ENCODE results near the gene MRPS24.

The MRPS24 gene

DNA sequence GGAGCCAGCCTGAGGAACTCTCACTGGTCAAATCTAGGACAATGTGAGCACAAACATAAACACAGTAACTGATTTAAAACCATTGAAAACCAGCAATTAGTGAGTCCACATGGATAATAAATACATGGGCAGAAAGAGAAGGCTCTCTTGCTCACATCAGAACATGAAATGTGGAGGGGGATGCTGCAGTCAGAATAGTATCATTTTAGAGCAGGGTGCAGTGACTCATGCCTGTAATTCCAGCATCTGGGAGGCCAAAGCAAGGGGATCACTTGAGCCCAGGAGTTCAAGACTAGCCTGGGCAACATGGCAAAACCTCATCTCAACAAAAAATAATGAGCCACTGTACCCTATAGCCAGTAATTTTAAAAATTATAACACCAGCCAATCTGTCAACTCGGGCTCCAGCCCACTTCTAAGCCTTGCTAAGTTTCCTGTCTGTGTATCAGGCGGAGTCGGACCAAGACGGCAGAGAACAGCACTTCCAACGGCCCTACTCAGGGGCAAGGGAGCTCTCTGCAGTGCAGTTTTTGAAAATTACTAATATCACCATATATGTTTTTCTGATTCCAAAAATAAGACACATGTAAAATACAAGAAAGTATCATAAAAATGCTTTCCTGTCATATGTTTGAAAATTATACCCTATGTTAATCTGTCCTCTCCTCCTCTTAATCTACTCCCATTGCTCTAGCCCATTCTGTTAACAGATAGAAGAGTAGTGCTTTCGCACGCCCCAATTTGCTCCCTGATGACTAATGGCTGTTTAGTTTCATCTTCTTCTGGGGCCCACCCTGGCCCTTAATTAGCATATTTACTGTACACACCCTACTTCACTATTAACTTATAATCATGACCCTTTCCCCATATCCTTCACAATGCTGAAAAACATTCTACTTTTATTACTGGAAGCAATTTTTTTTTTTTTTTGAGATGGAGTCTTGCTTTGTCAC lies 20.0 kb upstream of the MRPS24 start:
- TF ChIP-seq, protein P1, sequence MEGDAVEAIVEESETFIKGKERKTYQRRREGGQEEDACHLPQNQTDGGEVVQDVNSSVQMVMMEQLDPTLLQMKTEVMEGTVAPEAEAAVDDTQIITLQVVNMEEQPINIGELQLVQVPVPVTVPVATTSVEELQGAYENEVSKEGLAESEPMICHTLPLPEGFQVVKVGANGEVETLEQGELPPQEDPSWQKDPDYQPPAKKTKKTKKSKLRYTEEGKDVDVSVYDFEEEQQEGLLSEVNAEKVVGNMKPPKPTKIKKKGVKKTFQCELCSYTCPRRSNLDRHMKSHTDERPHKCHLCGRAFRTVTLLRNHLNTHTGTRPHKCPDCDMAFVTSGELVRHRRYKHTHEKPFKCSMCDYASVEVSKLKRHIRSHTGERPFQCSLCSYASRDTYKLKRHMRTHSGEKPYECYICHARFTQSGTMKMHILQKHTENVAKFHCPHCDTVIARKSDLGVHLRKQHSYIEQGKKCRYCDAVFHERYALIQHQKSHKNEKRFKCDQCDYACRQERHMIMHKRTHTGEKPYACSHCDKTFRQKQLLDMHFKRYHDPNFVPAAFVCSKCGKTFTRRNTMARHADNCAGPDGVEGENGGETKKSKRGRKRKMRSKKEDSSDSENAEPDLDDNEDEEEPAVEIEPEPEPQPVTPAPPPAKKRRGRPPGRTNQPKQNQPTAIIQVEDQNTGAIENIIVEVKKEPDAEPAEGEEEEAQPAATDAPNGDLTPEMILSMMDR (IDR thresholded peaks at IDR 0.05; ENCODE audit: borderline replicate concordance, insufficient read depth, low read depth, low read length), result no peak
- no peak overlapping the region for H3K4me3 ChIP-seq (ENCODE audit: low read depth, low read length)

DNA sequence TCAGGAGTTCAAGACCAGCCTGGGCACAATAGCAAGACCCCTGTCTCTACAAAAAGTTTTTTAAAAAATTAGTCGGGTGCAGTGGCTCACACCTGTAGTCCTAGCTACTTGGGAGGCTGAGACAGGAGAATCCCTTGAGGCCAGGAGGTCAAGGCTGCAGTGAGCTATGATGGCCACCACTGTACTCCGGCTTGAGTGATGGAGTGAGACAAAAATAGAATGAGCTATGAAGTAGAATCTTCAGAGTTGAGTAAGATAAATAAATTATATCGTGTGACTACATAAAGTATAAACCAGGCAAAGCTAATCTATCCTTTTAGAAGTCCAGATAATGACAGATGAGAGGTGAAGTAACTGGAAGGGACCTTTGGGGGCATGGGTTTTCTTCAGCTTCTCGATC lies 15.3 kb upstream of the MRPS24 start:
- TF ChIP-seq, protein P1 (IDR thresholded peaks at IDR 0.05; ENCODE audit: borderline replicate concordance, insufficient read depth, low read depth, low read length), result no peak
- H3K4me3 ChIP-seq (ENCODE audit: low read depth, low read length), result no peak overlapping the region

DNA sequence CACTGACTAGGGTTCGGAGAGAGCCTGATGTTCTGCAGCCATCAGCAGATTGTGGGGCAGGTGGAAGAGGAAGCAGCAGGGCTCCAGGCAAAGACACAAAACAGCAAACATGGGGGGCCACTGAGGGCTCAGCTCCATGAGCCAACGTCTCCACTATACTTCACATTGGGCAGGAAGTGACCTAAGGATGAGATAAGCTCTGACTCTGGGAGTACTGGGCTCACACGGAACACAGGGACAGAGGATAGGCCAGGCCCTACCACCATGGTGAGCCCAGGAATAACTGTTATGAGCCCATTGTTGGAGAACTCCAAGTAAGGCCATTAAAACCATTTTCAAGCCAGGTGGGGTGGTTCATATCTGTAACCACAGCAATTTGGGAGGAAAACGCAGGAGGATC lies 14.9 kb upstream of the MRPS24 start:
- H3K4me3 ChIP-seq (ENCODE audit: low read depth, low read length), result no peak overlapping the region
- TF ChIP-seq, protein P1 (IDR thresholded peaks at IDR 0.05; ENCODE audit: borderline replicate concordance, insufficient read depth, low read depth, low read length), result no peak

DNA sequence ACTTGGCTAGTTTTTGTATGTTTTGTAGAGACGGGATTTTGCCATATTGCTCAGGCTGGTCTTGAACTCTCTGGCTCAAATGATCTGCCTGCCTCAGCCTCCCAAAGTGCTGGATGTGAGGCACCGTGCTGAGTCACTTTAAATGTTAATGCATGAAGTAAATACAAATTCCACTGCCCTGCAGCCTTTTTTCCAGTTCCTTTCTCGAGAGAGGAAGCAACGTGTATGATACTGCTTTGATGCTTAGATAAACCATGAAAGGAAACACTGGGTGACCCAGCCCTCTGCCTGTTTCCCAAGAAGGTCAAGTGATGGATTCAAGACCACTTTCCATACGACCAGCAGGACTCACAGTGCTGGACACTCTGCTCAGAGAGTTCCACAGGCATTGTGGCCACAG lies 11.3 kb upstream of the MRPS24 start:
- TF ChIP-seq, protein P1 (IDR thresholded peaks at IDR 0.05; ENCODE audit: borderline replicate concordance, insufficient read depth, low read depth, low read length), result no peak

DNA sequence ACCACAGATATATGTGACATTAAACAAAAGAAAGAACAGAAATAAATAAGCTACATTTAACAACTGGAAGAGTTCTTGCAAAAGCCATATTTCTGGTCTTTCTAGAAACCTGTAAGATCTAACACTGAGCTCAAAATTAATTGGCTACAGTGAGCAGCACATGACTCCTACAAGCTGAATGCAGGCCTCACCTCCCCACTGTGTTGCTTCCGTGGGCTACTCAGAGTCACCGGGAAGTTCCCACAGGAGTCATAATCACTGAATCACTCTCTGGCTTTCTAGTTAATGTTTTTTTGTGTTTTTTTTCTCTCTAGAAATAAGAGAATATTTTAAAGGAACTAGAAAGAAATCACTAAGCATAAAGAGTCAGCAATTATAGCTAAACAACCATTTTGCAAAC lies 10.2 kb upstream of the MRPS24 start:
- TF ChIP-seq, protein P1 (IDR thresholded peaks at IDR 0.05; ENCODE audit: borderline replicate concordance, insufficient read depth, low read depth, low read length), result no peak
- no peak overlapping the region for H3K4me3 ChIP-seq (ENCODE audit: low read depth, low read length)

More for the DNA sequence above, 11.3 kb upstream of the MRPS24 start:
- H3K4me3 ChIP-seq (ENCODE audit: low read depth, low read length), result no peak overlapping the region

DNA sequence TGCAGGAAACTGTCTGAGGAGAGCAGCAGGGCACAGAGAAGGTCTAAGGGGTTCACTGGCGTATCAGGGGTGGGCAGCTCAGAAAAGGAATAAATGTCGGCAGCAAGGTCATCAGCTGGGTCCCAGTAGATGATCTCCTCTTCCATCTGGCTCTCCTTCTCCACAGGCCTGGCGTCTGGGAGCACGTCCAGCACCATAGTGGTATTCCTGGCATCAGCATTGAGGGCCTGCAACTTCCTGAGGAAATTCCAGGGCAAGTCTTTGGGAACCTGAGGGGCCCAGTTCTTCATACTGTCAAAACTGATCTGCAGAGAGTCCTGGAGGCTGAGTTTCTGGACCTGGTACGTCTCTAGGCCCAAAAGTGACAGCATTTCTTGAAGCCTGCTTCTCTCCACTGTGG lies 9.6 kb upstream of the MRPS24 start:
- H3K4me3 ChIP-seq (ENCODE audit: low read depth, low read length), result no peak overlapping the region
- TF ChIP-seq, protein P1 (IDR thresholded peaks at IDR 0.05; ENCODE audit: borderline replicate concordance, insufficient read depth, low read depth, low read length), result no peak
